Kidney tubule cell (primary cell): Measurements from ENCODE around the gene CD300LF.

ENCODE experiments used
- DNase-seq: peaks from one replicate; pipeline ENCODE4 v3.0.0-alpha.2; 2018; ENCODE audit warnings: low spot score

CD300LF gene

GRCh38 chr17:74729866-74730265, 17.1 kb upstream of the CD300LF start:
- DNase-seq: no peak

GRCh38 chr17:74729368-74729767, 16.6 kb upstream of the CD300LF start:
- DNase-seq: no peak

DNA sequence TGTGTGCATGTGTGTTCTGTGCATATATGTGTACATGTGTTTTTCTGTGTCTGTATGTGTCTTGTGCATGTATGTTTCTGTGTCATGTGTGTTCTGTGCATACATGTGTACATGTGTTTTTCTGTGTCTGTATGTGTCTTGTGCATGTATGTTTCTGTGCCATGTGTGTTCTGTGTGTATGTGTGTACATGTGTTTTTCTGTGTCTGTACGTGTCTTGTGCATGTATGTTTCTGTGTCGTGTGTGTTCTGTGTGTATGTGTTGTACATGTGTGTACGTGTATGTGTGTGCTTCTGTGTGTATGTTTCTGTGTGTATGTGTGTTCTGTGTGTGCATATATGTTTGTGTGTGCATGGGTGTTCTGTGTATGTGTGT, 16.0 kb upstream of the CD300LF start:
- no peak for DNase-seq

- no peak for DNase-seq
Measured at GRCh38 chr17:74728033-74728701, 15.4 kb upstream of the CD300LF start.

DNA sequence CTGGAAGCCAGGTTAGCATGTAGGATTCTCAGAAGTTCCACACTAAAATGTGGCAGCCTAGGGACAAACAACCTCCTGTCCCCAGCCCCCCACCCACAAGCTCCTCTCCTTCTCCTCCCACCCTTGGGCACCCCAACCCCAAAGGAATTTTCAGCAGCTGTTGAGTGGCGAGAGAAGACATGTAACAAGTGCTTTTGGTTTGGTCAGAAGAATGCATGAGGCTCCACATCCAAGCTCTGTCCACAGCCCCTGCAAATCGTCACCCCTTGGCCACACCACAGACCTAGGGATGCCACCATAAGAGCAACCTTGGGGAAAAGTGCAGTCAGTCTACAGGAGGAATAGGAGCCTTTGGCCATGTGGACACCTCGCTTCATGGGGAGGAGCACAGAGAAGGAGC, 12.4 kb upstream of the CD300LF start:
- no peak for DNase-seq

DNA sequence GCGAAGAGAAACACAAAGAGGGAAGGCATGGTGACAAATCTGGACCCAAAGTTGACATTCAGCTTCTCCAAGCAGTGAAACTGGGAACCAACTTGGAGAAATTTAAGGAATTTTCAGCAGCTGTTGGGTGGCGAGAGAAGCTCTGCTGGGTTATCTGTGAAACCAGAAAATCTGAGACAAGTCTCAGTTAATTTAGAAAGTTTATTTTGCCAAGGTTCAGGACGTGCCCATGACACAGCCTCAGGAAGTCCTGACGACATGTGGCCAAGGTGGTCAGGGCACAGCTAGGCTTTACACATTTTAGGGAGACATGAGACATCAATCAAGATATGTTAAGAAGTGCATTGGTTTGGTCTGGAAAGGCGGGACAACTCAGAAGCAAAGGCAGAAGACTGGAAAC, 11.2 kb upstream of the CD300LF start:
- no peak for DNase-seq

- DNase-seq: no peak
Measured at GRCh38 chr17:74722782-74723181, 10.1 kb upstream of the CD300LF start.

DNA sequence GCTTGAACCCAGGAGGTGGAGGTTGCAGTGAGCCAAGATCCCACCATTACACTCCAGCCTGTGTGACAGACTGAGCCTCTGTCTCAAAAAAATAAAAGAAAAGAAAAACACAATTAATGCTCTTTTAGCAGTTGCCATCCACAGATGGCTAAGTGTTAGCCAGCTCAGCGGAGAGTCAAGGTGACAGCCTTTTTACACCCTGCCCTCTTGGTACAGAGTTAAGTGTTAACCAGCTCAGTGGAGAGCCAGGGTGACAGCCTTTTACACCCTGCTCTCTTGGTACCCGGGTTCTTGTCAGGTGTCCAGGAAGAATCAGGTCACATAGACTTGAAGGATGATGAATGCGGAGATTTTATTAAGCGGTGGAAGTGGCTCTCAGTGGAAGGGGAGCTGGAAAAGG, 7.8 kb upstream of the CD300LF start:
- no peak for DNase-seq

- no peak for DNase-seq
Measured at GRCh38 chr17:74715144-74715543, 2.4 kb upstream of the CD300LF start.

DNA sequence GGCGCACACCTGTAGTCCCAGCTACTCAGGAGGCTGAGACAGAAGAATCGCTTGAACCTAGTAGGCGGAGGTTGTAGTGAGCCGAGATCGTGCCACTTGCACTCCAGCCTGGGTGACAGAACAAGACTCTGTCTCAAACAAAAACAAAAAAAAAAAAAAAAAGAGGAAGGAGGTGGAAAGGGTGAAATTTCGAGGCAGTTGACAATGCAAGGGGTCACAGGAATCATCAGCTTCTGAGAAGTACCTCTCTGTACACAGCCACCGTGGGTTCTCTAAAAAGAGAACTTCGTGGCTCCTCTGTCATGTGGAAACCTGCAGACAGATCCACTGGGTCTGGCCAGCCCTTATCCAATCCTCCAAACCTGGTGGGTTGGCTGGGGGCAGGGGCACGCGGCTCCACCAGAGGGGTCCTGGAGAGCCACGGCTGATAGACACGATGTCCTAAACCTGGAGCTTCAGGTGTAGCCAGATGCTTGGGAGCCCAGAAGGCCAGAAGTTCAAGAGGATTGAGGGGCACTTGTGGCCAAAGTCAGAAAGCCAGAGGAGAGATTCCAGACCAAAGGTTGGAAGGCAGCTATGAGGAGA, 540 bp upstream of the CD300LF start:
- no peak for DNase-seq

GRCh38 chr17:74712301-74712700, 422 bp downstream of the CD300LF start:
- DNase-seq: no peak

DNA sequence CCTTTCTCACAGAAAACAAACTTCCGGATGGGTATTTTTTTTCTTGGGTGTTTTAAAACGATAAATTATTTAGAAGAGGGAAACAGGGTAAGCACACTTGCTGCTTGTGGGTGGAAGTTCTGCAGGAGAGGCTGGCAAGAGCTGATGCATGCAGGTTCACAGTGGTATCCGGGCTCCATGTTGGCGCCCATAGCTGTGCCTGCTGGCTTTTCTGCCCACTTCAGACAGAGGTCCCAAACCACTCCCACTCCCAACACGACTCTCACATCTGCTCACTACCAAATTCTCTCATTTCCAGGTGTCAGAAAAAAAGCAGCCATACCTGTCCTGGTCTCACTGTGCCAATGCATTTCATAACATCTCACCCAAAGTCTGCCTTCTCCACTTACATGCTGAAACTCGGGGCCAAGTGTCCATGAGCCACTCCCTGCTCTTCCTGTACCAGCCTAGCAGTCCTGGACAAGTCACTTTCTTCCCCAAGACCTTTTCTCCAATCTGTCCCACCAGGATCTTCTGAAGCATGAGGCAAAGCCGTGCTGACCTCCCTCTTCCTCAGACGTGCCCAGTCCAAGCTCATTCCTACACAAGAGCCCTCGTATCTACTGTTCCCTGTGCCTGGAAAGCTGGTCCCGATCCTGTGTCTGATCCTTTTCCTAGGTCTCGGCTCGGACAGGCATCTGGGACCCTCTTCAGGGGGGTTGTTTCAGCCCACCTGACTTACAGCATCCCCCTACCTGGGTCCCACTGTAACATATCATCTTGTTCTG, 1.5 kb downstream of the CD300LF start:
- DNase-seq: no peak

DNA sequence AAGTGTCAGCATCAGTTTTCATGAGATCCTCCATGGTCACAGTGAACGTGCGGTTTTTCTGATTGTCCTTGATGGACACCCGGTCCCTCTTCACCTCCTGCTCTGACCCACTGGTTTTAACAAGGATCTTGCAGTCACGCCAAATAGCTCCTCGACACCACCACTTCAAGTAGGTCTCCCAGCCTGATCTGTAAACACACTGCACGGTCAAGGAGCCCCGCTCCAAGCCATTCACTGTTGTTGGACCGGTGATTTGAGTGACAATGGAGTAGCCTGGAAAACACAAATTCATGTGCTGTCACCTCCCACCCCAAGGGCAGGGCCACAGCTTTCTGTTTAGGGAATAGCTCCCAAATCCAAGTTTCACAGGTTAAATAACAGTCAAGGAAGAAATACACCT, 8.2 kb downstream of the CD300LF start:
- DNase-seq: no peak

DNA sequence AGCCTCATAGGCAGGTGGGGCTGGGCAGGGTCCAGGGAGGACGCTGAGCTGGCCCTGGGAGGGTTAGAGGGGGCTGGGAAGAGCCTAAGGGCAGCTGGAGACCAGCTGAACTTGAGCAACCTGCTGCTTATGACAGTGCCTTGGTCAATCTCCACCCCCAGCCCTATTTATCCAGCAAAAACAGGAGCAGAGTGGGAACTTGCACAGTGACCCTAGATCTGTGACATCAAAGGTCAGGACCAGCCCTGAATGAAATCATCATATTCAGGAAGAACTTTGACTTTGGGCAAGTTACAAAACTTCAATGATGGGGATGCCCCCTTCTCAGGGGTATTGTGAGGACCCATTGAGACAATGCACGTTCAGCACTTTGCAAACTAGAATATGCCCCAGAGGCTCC, 9.4 kb downstream of the CD300LF start:
- DNase-seq: no peak

DNA sequence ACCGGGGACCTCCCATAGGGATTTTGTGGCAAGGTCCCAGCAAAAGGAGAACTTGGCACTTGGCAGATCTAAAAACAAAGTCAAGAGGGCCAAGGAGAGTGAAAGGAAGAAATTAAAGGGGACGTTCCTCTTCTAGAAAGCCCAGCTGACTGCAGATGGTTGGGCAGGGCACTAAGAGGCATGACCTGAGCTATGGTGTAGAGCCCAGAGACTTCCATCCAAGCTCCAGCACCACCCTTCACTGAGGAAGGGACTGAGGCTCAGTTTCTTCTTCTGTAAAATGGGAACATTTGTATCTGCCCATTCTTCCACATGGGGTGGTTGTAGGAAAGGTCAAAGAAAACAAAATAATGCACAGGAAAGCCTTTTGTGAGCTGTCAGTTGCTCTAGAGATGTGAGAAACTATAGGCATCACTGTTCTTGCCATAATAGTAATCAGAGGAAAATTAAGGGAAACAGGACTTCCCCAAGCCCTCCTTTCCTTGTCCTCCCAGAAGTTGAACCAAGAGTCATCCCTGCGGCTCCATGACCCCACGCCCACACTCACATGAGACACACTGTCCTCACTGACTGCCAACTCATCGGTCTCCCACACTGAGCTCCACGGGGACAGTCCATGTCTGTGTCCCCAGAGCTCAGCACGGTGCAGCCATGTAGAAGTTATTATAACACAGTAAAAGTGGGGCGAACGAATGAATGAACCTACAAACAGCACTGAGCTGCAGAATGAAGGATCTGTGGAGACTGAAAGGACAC, 10.4 kb downstream of the CD300LF start:
- no peak for DNase-seq

DNA sequence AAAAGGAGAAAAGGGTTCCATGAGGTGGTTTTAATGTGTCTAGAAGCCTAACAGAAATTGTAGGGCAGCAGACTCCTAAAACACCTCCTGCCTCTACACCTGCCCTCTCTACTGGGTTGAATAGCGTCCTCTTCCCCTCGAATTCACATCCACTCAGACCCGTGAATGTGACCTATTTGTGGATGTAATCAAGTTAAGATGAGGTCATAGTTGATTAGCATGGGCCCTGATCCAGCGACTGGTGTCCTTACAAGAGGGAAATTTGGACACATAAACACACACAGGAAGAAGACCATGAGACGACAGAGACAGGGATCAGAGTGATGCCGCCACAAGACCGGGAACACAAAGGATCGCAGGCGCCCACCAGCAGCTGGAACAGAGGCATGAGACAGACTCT, 13.5 kb downstream of the CD300LF start:
- no peak for DNase-seq

DNA sequence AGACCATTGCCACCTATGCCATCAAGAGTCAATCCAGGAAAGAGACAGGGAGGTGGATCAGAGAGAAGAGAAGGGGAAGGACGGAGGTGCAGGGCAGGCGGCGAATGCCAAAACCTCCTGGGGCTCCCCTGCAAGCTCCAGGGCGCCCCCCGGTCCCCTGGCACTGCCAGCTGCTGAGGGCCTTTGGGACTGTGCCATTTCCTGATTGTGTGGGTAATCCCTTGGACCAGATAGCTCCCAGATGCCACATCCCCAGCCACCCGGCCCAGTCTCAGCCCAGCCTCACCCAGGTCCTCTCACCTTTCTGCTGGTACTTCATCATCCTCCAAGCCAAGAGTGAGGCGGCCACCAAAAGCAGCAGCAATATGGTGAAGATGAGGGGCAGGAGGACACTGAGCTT, 14.7 kb downstream of the CD300LF start:
- no peak for DNase-seq

- no peak for DNase-seq
Measured at GRCh38 chr17:74697515-74697914, 15.2 kb downstream of the CD300LF start.

DNA sequence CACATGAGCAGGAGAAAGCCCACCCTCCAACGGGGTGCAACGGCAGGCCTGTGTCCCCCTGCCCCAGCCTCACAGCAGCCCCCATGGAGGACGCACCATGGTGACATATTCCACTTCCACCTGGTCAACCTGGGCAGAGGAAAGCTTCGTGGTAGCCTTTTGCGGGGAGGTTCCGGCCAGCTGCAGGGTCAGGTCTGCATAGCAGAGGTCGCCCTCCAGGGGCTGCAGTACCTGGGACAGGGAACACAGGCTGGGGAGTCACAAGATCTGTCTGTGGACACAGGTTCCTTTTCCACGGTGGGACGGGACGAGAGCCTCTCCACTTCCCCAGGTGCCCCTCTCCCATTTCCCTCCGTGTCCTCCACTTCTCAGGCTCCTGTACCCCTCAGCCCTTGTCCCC, 17.1 kb downstream of the CD300LF start:
- DNase-seq: no peak

DNA sequence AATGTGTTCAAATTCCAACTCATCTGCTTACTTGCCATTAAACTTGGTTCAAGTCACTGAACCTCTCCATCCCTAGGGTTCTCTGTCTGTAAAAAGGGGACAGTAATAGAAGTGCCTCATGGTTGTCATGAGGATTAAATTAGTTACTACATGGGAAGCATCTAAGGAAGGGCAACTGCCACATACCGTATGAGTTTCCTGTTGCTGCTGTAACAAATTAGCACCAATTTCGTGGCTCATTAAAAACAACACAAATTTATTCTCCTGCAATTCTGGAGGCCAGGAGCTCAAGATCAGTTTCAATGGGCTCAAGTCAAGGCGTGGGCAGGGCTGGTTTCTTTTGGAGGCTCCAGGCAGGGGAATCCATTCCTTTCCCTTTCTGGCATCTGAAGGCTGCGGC, 18.6 kb downstream of the CD300LF start:
- no peak for DNase-seq

GRCh38 chr17:74691151-74691550, 21.6 kb downstream of the CD300LF start:
- DNase-seq: no peak

DNA sequence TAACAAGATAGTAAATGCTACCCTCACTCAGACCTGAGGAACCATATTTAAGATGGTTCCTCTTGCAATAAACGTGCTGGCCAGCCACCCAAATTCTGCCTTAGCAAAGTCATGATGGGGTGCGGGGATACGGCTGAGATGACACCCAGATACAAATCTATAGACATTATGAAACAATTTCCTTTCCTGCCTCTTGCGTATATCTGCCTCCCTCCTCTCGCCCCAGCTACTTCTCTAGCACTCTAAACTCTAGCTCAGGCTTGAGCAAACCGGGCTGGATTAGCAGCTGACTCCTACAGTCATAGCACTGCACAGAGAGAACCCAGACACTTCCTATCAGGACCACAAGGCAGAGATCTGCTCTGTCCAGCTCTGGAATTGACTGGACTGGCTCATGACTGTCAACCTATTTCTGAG, 22.3 kb downstream of the CD300LF start:
- DNase-seq: no peak

DNA sequence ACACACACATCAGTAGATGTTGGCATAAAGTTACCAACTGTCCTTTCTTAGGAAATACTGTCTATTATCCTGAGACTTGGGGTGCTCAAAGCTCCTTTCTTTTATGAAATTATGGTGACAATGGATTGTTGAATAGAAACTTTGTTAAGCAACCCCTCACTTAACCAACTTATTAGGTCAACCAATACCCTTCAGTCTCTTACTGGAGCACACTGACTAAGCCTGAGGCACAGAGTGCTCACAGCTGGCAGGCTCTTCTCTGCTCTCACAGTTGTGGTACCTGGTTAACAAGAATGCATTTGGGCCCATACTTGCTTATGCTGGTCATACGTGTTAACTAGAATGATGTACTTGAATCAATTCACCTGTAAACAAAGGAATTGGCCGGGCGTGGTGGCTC, 24.8 kb downstream of the CD300LF start:
- no peak for DNase-seq
